GM12878 (cell line): Measurements from ENCODE around the gene INTS7. TPM values are rescaled to one million over a fixed set of nuclear protein-coding genes. Genes with fewer than 3 reads are reported as not detected.

Source experiments
- ATAC-seq: fragments of 200-7000 bp; cut with Tn5 transposase; 3 replicates; pipeline ENCODE4 v1.9.1; 2020; ENCODE audit warnings: mild to moderate bottlenecking, moderate library complexity
- BruUV-seq: library from RNA; stranded (reverse); fragments of 400-500 nt; replicated peaks from 2 replicates; lab custom pipeline; 2021; lab: Mats Ljungman, UMichigan
- CTCF ChIA-PET: fragments of 300-600 bp; sonication (Branson Sonifier 250); formaldehyde crosslinking; extraction: SDS; loops from one replicate; lab custom pipeline; 2021; ENCODE audit warnings: inconsistent platforms; lab: Yijun Ruan, JAX
- POLR2A ChIA-PET: fragments of 350-600 bp; formaldehyde crosslinking; extraction: SDS; loops from one replicate; lab custom pipeline; 2021; ENCODE audit warnings: inconsistent platforms; lab: Charles Lee
- RAD21 ChIA-PET: fragments of 300-600 bp; sonication (Branson Sonifier 250); formaldehyde crosslinking; loops from one replicate; lab custom pipeline; 2023; ENCODE audit warnings: antibody characterized with exemption; ENCODE audit not compliant: unreplicated experiment; lab: Charles Lee
- SMC1A ChIA-PET: fragments of 300-600 bp; sonication (Branson Sonifier 250); formaldehyde crosslinking; loops from one replicate; lab custom pipeline; 2023; ENCODE audit not compliant: unreplicated experiment, uncharacterized antibody; lab: Charles Lee
- DNase-seq: peaks from one replicate; pipeline ENCODE4 v3.0.0-alpha.2; 2011; ENCODE audit warnings: low read depth, low spot score
- FAIRE-seq: peaks from 3 replicates; lab custom pipeline; 2011; peaks lifted over from hg19 to GRCh38; lab: Jason Lieb, UNC
- H2AFZ ChIP-seq: 2 replicates; pipeline ENCODE4 v1.6.0; 2011; ENCODE audit warnings: low read depth, low read length, control low read depth; ENCODE audit not compliant: control insufficient read depth
- H3K27ac ChIP-seq: 2 replicates; pipeline ENCODE4 v1.5.1; 2011; ENCODE audit warnings: control low read depth; ENCODE audit not compliant: control insufficient read depth, insufficient read depth
- H3K27me3 ChIP-seq, 2 experiments: replicated peaks in 1 of 2; 2 replicates each; pipeline versions ENCODE4 v1.6.0 to v1.6.1; 2011; ENCODE audit warnings: low read length in 1 of 2; ENCODE audit not compliant: control insufficient read depth in 2 of 2, insufficient read depth in 2 of 2
- H3K36me3 ChIP-seq, 2 experiments: 2 replicates each; pipeline ENCODE4 v1.5.1; 2011; ENCODE audit warnings: low read length in 1 of 2; ENCODE audit not compliant: control insufficient read depth in 2 of 2, insufficient read depth in 2 of 2
- H3K4me1 ChIP-seq: 2 replicates; pipeline ENCODE4 v1.6.1; 2011; ENCODE audit warnings: mild to moderate bottlenecking, low read length, moderate library complexity, mixed read lengths; ENCODE audit not compliant: control insufficient read depth, insufficient read depth
- H3K4me2 ChIP-seq: 2 replicates; pipeline ENCODE4 v1.6.0; 2011; ENCODE audit warnings: control low read depth; ENCODE audit not compliant: control insufficient read depth, insufficient read depth
- H3K4me3 ChIP-seq: fragments of 200-600 bp; sonication (generic); 2 replicates; pipeline ENCODE4 v1.5.1; 2016
- H3K79me2 ChIP-seq: 2 replicates; pipeline ENCODE4 v1.6.0; 2011; ENCODE audit warnings: low read length; ENCODE audit not compliant: control insufficient read depth, insufficient read depth
- H3K9ac ChIP-seq: 2 replicates; pipeline ENCODE4 v1.8.0; 2011; ENCODE audit warnings: low read length, control low read depth, mixed read lengths; ENCODE audit not compliant: control insufficient read depth, insufficient read depth
- H3K9me3 ChIP-seq: replicated peaks from 3 replicates; pipeline ENCODE4 v1.5.1; 2011; ENCODE audit warnings: mild to moderate bottlenecking, low read length; ENCODE audit not compliant: control insufficient read depth, insufficient read depth
- H4K20me1 ChIP-seq: 2 replicates; pipeline ENCODE4 v1.6.0; 2011; ENCODE audit not compliant: control insufficient read depth, insufficient read depth
- CTCF ChIP-seq, 3 experiments: IDR thresholded peaks in 2 of 3; conservative IDR thresholded peaks in 1 of 3; 2 replicates each; pipeline ENCODE4 v1.5.1; 2011; ENCODE audit warnings: low read depth in 3 of 3, low read length in 3 of 3, mild to moderate bottlenecking in 3 of 3, control low read depth in 2 of 3, moderate library complexity in 2 of 3, inconsistent platforms in 1 of 3, mixed read lengths in 1 of 3; ENCODE audit not compliant: control insufficient read depth in 2 of 3, insufficient read depth in 1 of 3; ENCODE audit errors: extremely low read depth in 1 of 3
- FOXK2 ChIP-seq: fragments of 450-650 bp; IDR thresholded peaks from 2 replicates; pipeline ENCODE4 v1.6.1; 2017; ENCODE audit warnings: mild to moderate bottlenecking, moderate library complexity
- FOXM1 ChIP-seq: IDR thresholded peaks from 2 replicates; pipeline ENCODE4 v1.6.1; 2012; ENCODE audit warnings: low read depth, mild to moderate bottlenecking, inconsistent platforms, low read length, moderate library complexity
- MAX ChIP-seq: IDR thresholded peaks from 2 replicates; pipeline ENCODE4 v1.6.1; 2012; ENCODE audit warnings: low read depth, low read length, improper control_type of control experiment
- NR2F1 ChIP-seq: fragments of 450-650 bp; conservative IDR thresholded peaks from 2 replicates; pipeline ENCODE4 v1.6.1; 2017; ENCODE audit warnings: mild to moderate bottlenecking
- PAX5 ChIP-seq: IDR thresholded peaks from 2 replicates; pipeline ENCODE4 v1.6.1; 2011; ENCODE audit warnings: low read depth, low read length, borderline replicate concordance
- POLR2A ChIP-seq: IDR thresholded peaks from 2 replicates; pipeline ENCODE4 v1.6.1; 2011; ENCODE audit warnings: low read depth, mild to moderate bottlenecking, low read length
- RAD21 ChIP-seq: IDR thresholded peaks from 2 replicates; pipeline ENCODE4 v1.6.1; 2011; ENCODE audit warnings: mild to moderate bottlenecking, low read depth, low read length, moderate library complexity; ENCODE audit not compliant: insufficient read depth
- RELA ChIP-seq: fragments of 450-650 bp; IDR thresholded peaks from 2 replicates; pipeline ENCODE4 v1.8.0; 2014; ENCODE audit warnings: borderline replicate concordance; ENCODE audit not compliant: partially characterized antibody
- RUNX3 ChIP-seq: IDR thresholded peaks from 2 replicates; pipeline ENCODE4 v1.6.1; 2012; ENCODE audit warnings: low read length, inconsistent platforms
- SIN3A ChIP-seq: IDR thresholded peaks from 2 replicates; pipeline ENCODE4 v1.6.1; 2012; ENCODE audit warnings: low read depth, low read length, improper control_type of control experiment
- SMARCA5 ChIP-seq: fragments of 450-650 bp; IDR thresholded peaks from 2 replicates; pipeline ENCODE4 v1.6.1; 2017; ENCODE audit warnings: mild to moderate bottlenecking
- SMC3 ChIP-seq: IDR thresholded peaks from 2 replicates; pipeline ENCODE4 v1.6.1; 2011; ENCODE audit warnings: low read length, improper control_type of control experiment, borderline replicate concordance
- SP1 ChIP-seq: IDR thresholded peaks from one replicate; pipeline ENCODE4 v1.6.1; 2011; ENCODE audit warnings: low read depth, low read length
- TCF12 ChIP-seq: IDR thresholded peaks from 2 replicates; pipeline ENCODE4 v1.6.1; 2011; ENCODE audit warnings: low read depth, mild to moderate bottlenecking, low read length
- TCF3 ChIP-seq: IDR thresholded peaks from 2 replicates; pipeline ENCODE4 v1.6.1; 2012; ENCODE audit warnings: low read depth, mild to moderate bottlenecking, low read length, borderline replicate concordance; ENCODE audit not compliant: insufficient read depth
- YY1 ChIP-seq: IDR thresholded peaks from 2 replicates; pipeline ENCODE4 v1.6.1; 2011; ENCODE audit warnings: low read depth, mild to moderate bottlenecking, low read length
- ZNF217 ChIP-seq: fragments of 450-650 bp; IDR thresholded peaks from 2 replicates; pipeline ENCODE4 v1.6.1; 2017; ENCODE audit warnings: antibody characterized with exemption, mild to moderate bottlenecking
- WGBS: methylation state at CpG from one replicate; pipeline ENCODE4 v1.1.6; 2016; ENCODE audit warnings: low lambda C conversion rate; ENCODE audit not compliant: insufficient replicate concordance, insufficient coverage; ENCODE audit errors: missing lambda C conversion rate; 5-methylcytosine and 5-hydroxymethylcytosine counted together
- in situ Hi-C: fragments of 300-500 bp; cut with MboI; formaldehyde crosslinking; loops from 9 replicates; pipeline ENCODE4 v1.14.3; 2018; ENCODE audit warnings: mixed read lengths
- intact Hi-C: fragments of 100-400 bp; cut with micrococcal nuclease; formaldehyde crosslinking; loops from one replicate; pipeline ENCODE4 v1.14.2; 2022; ENCODE audit not compliant: unreplicated experiment
- polyA plus RNA-seq, 11 experiments: library from polyadenylated mRNA; depleted of rRNA in 4 of 11; unstranded in 6 of 11; stranded (reverse) in 5 of 11; fragments of >200 nt; fragmentation: Nextera tagmentation in 4 of 11; fragmentation: Illumina TruSeq in 1 of 11; extraction: Ambion mirVana in 4 of 11; extraction: Trizol in 1 of 11; gene quantifications; 1 replicate in 1 of 11; 2 replicates in 10 of 11; pipeline versions ENCODE4 v1.2.1 to v1.2.3, GENCODE V29; 2011 to 2016; ENCODE audit warnings: inconsistent platforms in 2 of 11, missing spikeins in 2 of 11, low read depth in 1 of 11
- total RNA-seq, 4 experiments: library from RNA; depleted of rRNA in 3 of 4; stranded (reverse); fragments of >200 nt in 3 of 4; fragmentation: Illumina TruSeq in 1 of 4; extraction: Trizol in 1 of 4; gene quantifications; 2 replicates each; pipeline versions ENCODE4 v1.2.1 to v1.2.3, GENCODE V29; 2013 to 2021

INTS7 gene
- total and polyA plus RNA-seq, 10 of the 15 experiments (the other 5 are each of a cell fraction or from before 2014, with no cell fraction given): 17.1 to 49.1 (median 26.8) TPM

DNA sequence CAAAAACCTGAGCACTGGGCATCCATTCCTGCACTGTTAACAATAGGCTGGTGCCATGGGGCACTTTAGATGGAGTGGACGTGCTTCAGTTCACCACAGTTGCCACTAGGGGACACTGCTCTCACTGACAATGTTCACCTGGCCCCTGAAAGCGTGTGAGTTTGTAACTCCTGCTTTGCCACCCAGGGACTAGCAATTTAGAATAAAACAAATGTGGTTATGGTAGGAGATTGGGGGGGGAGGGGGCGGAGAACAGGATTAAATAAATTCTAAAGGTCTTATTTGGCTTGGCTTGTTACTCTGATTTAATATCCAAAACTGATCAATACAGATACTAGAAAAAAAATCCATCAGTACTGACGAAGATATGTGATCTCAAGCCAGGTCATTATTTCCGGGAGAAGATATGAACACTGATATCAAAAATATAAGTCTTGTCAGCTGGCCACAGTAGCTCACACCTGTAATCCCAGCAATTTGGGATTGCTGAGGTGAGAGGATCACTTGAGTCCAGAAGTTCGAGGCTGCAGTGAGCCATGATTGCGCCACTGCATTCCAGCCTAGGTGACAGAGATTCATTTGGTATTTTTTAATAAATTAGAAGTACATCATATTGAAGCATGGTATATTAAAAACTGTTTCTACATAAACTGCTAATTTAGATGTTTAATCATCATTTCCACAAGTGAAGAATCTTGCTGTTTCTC lies 23.2 kb downstream of the INTS7 start:
- no TSS peak for BruUV-seq
- H3K4me2 ChIP-seq: no peak overlapping the region
- H3K27ac ChIP-seq: no peak overlapping the region
- H3K79me2 ChIP-seq: no peaks in the 10 kb centered on the region
- ChIA-PET POLR2A (no interaction called here), SMC1A (interaction anchor here (1.0 to 2.8 kb wide), 14 partner anchors 15 to 444 kb away, joined by 3 to 60 read pairs (median 6); partner anchors contain the start of genes DTL and INTS7), CTCF (interaction anchor here (0.8 to 3.7 kb wide), 26 partner anchors 8 to 484 kb away, joined by 3 to 69 read pairs (median 6); partner anchors contain the start of genes DTL and INTS7)
- intact Hi-C loops: loop anchor here (1.0 kb wide), 3 partner anchors 23 to 443 kb away; partner anchors contain the start of genes DTL and INTS7
- TF ChIP-seq TCF12: 0 out of 2 replicates have a peak, but pooled peaks have one; percentile 14
- TF ChIP-seq SMC3: peak; percentile 87; the same call in 1 of the 2 replicates
- TF ChIP-seq SMARCA5: peak; percentile 60; the same call in 1 of the 2 replicates
- 0 out of 2 replicates have a peak, but pooled peaks have one; percentile 53 for TF ChIP-seq TCF3
- TF ChIP-seq SP1: peak; percentile 27
- TF ChIP-seq RUNX3: peak; percentile 76
- peak; percentile 95 to 100 (median 98) for TF ChIP-seq CTCF (IDR thresholded peaks at IDR 0.05 in 2 of 3, conservative IDR thresholded peaks at IDR 0.05 in 1 of 3; ENCODE audit: control insufficient read depth in 2 of 3, extremely low read depth in 1 of 3, insufficient read depth in 1 of 3, low read depth in 3 of 3, low read length in 3 of 3)
- 0 out of 2 replicates have a peak, but pooled peaks have one; percentile 49 for TF ChIP-seq FOXM1
- peak; percentile 83 for TF ChIP-seq YY1
- no peak for TF ChIP-seq FOXK2
- no peak for TF ChIP-seq POLR2A
- TF ChIP-seq RAD21: peak; percentile 97
- no peak for TF ChIP-seq MAX
- TF ChIP-seq ZNF217: no peak
- no peak for TF ChIP-seq NR2F1
- peak; percentile 35 for TF ChIP-seq RELA
- TF ChIP-seq PAX5: peak; percentile 69
- TF ChIP-seq SIN3A: no peak
- TF ChIP-seq, all 136 proteins: peak for 12
- ATAC-seq (peak; percentile 100), DNase-seq (peak; percentile 38), FAIRE-seq (peak; percentile 71)
- H3K9ac ChIP-seq: no peak overlapping the region
- no peaks in the 10 kb centered on the region for H3K4me1 ChIP-seq
- no peaks in the 10 kb centered on the region for H3K27me3 ChIP-seq
- RAD21 ChIA-PET: interaction anchor here (1.2 to 2.8 kb wide), 7 partner anchors 17 to 356 kb away, joined by 3 to 29 read pairs (median 7); partner anchors contain the start of genes DTL and INTS7
- H3K36me3 ChIP-seq: peaks cover 4 to 19% of the 10 kb centered on the region in 2 experiments; a peak in 3 of 4 replicates
- in situ Hi-C loops: no loop called here
- no peaks in the 10 kb centered on the region for H3K9me3 ChIP-seq
- WGBS: 56% methylated on average over 7 of the region's 7 CpGs
- H2AFZ ChIP-seq: no peak overlapping the region
- no peak overlapping the region for H3K4me3 ChIP-seq
- H4K20me1 ChIP-seq: no peaks in the 10 kb centered on the region
